Fibroblast of the aortic adventitia (primary cell): ENCODE data around the gene LMO2. TPM values are rescaled to one million over a fixed set of nuclear protein-coding genes. Genes with fewer than 3 reads are reported as not detected.
"Not testable (repeated sequence)": the region's sequence is repeated elsewhere in the genome, so short reads cannot be mapped to it uniquely, and the experiment has no call there.

Experiments used
- DNase-seq: peaks from one replicate; pipeline ENCODE4 v3.0.0-alpha.2; 2010; ENCODE audit warnings: low read depth
- H3K4me3 ChIP-seq: 2 replicates; pipeline ENCODE4 v1.5.1; 2011; ENCODE audit warnings: low read depth, mild to moderate bottlenecking, control low read depth, low read length, moderate library complexity
- total RNA-seq: library from RNA; depleted of rRNA; stranded (reverse); fragments of >200 nt; gene quantifications from 2 replicates; pipeline ENCODE4 v1.2.3, GENCODE V29; 2012; ENCODE audit warnings: low replicate concordance
- TF ChIP-seq, protein P1 (sequence below): IDR thresholded peaks from 2 replicates; pipeline ENCODE4 v1.5.1; 2011; ENCODE audit warnings: mild to moderate bottlenecking, low read length, control low read depth, inconsistent platforms; ENCODE audit not compliant: insufficient read depth

LMO2 gene
- total RNA-seq, 1 donor, result 21.8 TPM

DNA sequence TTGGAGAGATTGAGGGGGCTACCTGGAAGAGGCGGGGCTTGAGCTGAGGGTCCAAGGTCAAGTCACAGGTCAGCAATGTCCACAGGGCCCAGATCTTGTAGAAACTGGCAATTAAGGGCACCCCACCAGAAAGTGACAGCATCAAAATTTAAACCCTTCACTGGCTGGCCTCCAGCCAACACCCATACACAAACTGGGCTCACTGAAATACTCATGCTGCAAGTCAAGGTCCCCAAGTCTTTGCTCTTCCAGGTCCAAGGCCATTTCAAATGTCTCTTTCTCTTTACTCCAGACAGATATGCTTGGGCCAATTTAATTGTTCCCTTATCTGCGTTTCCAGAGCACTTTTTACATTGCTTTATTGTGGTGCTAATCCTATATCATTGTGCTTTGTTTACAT, 36.4 kb downstream of the LMO2 start:
- TF ChIP-seq, protein P1, sequence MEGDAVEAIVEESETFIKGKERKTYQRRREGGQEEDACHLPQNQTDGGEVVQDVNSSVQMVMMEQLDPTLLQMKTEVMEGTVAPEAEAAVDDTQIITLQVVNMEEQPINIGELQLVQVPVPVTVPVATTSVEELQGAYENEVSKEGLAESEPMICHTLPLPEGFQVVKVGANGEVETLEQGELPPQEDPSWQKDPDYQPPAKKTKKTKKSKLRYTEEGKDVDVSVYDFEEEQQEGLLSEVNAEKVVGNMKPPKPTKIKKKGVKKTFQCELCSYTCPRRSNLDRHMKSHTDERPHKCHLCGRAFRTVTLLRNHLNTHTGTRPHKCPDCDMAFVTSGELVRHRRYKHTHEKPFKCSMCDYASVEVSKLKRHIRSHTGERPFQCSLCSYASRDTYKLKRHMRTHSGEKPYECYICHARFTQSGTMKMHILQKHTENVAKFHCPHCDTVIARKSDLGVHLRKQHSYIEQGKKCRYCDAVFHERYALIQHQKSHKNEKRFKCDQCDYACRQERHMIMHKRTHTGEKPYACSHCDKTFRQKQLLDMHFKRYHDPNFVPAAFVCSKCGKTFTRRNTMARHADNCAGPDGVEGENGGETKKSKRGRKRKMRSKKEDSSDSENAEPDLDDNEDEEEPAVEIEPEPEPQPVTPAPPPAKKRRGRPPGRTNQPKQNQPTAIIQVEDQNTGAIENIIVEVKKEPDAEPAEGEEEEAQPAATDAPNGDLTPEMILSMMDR, result no peak

DNA sequence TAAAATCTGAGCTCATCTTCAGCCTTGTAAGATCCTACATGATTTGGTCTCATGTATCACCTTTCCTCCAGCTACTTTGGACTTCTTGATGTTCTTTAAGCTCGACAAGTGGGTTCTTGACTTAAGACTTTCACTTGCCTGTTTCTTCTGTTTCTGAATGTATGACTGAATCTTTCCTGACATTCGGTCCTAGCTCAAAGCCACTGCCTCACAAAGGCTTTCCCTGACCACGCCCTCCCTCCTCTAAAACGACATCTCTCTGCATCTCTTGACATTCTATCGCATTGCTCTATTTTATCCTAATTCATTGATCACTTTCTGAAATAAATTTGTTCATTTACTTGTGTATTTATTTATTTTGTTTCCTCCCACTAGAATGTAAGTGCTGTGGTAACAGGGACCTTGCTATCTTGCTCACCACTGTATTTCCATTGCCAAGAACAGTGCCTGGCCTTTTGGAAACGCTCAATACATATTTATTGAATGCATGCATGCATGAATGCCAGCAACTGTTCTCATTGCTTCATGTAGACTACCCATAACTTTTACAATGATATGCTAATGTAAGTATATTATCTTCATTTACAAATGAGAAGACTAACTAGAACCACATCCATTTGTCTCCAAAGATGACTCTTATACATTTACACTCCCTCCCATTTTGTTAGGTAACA, 43.0 kb downstream of the LMO2 start:
- H3K4me3 ChIP-seq, result no peak overlapping the region
- DNase-seq, result no peak
- TF ChIP-seq, protein P1, result no peak

More for the DNA sequence above, 36.4 kb downstream of the LMO2 start:
- no peak for DNase-seq
- no peak overlapping the region for H3K4me3 ChIP-seq

DNA sequence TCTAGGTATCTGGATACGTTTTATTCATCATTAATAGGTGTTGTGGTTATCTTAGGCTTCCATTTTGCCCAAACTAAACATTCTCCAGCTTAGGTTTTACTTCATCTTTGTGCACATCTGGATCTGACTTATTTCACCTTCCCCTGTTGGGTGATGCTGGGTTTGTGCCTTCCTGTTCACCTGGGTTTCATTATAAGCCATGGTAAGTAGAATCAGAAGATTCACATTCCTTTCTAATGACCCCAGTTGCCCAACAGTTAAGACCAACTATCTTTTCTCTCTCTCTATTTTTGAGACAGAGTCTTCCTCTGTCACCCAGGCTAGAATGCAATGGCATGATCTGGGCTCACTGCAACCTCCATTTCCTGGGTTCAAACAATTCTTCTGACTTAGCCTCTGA, 44.6 kb downstream of the LMO2 start:
- TF ChIP-seq, protein P1, result no peak
- DNase-seq, result no peak
- no peak overlapping the region for H3K4me3 ChIP-seq

DNA sequence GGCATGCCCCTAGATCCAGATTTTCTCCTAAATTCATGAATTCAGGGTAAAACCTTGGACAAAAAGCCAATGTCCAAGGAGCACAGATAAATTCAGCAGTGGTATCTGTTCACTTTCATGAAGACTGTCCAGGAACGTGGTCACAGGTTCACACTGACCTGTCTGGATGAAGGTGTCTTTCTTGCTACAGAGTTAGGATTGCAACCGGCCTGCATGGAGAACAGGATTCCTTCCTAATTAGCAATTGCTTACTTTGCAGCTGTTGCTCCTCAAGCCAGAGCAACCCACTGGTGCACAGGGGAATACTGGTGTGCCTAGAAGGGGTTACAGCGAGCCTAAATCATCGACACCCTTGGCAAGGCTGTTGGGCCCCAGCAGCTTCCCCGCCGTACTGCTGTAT, 47.6 kb downstream of the LMO2 start:
- TF ChIP-seq, protein P1, result no peak
- H3K4me3 ChIP-seq, result no peak overlapping the region
- DNase-seq, result no peak

DNA sequence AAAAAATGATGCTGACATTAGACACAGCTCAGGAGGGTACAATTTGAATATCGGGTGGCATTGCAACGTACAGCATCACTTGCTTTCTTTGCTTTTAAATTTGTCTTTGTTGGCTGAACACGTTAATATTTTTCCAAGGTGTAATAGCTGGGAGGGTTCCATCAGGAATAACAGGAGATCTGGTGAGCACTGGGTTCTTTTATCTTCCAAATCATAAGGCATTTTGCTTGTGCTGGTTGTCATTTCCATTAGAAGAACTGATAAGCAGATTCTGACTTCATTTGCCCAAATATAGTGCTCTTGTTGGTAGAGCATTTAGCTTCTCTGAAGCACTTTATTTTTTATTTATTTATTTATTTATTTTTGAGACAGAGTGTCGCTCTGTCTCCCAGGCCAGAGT, 48.9 kb downstream of the LMO2 start:
- DNase-seq, result no peak

DNA sequence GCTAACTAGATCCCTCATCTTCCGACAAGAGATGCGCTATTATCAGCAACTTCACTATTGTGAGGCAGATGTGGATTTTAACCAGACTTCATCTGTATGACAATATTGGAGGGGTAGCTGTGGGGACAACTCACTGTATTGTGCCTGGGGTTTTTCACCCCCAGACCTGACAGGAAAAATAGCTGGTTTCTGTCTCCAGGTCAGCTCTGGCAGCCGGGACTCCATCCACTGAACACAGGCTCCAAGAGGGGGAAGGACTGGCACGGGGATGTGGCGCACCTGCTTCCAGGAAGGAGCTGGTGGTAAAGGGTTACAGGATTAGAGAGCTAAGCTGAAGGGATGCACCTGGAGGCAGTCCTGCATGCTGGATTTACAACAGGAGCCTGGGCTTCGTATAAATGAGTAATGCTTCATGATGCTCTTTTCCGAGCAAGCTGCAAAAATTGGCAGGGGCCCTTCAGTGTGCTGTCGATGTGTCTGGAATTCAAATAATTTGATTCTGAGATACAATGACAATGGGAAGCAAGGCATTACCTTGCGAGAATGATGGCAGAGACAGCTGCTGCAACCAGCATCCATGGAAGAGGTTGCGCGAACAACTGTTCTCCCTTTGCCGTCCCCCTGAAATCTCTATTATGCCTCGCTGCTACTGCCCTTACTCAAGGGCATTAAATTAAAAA, 49.5 kb downstream of the LMO2 start:
- DNase-seq, result no peak
- H3K4me3 ChIP-seq, result no peak overlapping the region
- TF ChIP-seq, protein P1, result no peak

More for the DNA sequence above, 48.9 kb downstream of the LMO2 start:
- H3K4me3 ChIP-seq, result no peak overlapping the region
- TF ChIP-seq, protein P1, result no peak

DNA sequence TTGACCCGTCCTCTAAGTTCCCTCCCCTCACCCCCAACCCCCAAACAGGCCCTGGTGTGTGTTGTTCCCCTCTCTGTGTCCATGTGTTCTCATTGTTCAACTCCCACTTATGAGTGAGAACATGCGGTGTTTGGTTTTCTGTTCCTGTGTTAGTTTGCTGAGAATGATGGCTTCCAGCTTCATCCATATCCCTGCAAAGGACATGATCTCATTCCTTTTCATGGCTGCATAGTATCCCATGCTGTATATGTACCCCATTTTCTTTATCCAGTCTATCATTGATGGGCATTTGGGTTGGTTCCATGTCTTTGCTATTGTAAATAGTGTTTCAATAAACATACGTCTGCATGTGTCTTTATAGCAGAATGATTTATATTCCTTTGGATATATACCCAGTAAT, 53.6 kb downstream of the LMO2 start:
- H3K4me3 ChIP-seq, result not testable (repeated sequence)

DNA sequence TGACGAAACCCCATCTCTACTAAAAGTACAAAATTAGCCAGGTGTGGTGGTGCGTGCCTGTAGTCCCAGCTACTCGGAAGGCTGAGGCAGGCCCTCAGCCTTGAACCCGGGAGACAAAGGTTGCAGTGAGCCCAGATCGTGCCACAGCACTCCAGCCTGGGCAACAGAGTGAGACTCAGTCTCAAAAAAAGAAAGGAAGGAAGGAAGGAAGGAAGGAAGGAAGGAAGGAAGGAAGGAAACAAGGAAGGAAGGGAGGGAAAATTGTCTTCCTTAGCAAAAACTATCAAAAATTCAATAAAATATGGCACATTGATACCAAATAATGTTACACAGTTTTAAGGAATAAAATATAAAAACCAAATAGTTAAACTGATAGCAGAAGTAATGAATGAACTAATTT, 54.5 kb downstream of the LMO2 start:
- DNase-seq, result not testable (repeated sequence)

More for the DNA sequence above, 53.6 kb downstream of the LMO2 start:
- not testable (repeated sequence) for DNase-seq

More for the DNA sequence above, 54.5 kb downstream of the LMO2 start:
- H3K4me3 ChIP-seq, result not testable (repeated sequence)
